Measurements from ENCODE around the gene OR2A12. TPM values are rescaled to one million over a fixed set of nuclear protein-coding genes. Genes with fewer than 3 reads are reported as not detected.

The OR2A12 gene
- total and polyA plus RNA-seq, 2 donors (not counting 3 experiments of a cell fraction or from before 2014, with no cell fraction given): not detected

DNA sequence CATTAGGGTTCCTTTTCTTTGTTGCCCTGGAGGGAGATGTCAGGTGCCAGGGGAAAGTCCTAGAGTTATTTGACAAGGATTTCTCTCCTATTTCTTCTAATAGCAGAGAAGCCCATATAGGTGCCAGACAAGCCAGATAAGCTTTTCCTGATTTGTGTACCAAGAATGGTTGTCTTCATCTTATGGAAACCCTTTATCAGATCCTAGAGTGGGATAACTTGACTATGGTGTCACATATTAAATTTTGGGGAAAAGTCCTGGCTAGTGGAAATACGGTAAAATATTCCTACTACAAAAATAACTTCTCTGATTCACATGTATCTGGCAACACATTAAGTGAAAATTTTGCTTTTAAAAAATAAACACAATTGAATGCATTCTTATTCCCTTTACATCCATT is 1.2 kb downstream of the OR2A12 start:
- no peak overlapping the region for H3K27ac ChIP-seq (ENCODE audit: insufficient read depth, low read depth, low read length)
- no peak overlapping the region for H3K9ac ChIP-seq (replicated peaks; ENCODE audit: extremely low read depth, insufficient read depth, low read length)
- no TSS peak for BruUV-seq (replicated peaks)
- H3K4me3 ChIP-seq (replicated peaks in 1 of 3; ENCODE audit: insufficient read depth in 1 of 3, low read depth in 1 of 3, low read length in 3 of 3): no peak overlapping the region
- H3K4me2 ChIP-seq (ENCODE audit: insufficient read depth, low read length): no peak overlapping the region
- dilution Hi-C loops (cut with MboI; ENCODE audit: extremely low pct_ligation_motif_present, low sequenced_read_pairs): no loop called here
- FAIRE-seq: no peak
- H4K20me1 ChIP-seq (replicated peaks; ENCODE audit: control insufficient read depth, extremely low read depth, insufficient read depth, low read length): no peaks in the 10 kb centered on the region
- no peaks in the 10 kb centered on the region for H3K9me3 ChIP-seq (replicated peaks; ENCODE audit: control insufficient read depth, insufficient read depth, low read length)
- peaks cover 0 to 2% of the 10 kb centered on the region in 2 experiments for H3K27me3 ChIP-seq (ENCODE audit: control insufficient read depth in 2 of 2, insufficient read depth in 2 of 2, low read length in 2 of 2)
- H3K79me2 ChIP-seq (ENCODE audit: control insufficient read depth, insufficient read depth, low read length): no peaks in the 10 kb centered on the region
- no peak for DNase-seq (ENCODE audit: low read depth, low spot score)
- POLR2A ChIA-PET: no interaction called here
- intact Hi-C loops (cut with micrococcal nuclease): no loop called here
- CTCF ChIA-PET: no interaction called here
- H3K4me1 ChIP-seq (ENCODE audit: control insufficient read depth, extremely low read depth, insufficient read depth, low read length): no peaks in the 10 kb centered on the region
- H3K9me1 ChIP-seq (replicated peaks; ENCODE audit: control insufficient read depth, extremely low read depth, insufficient read depth, low read length): no peaks in the 10 kb centered on the region
- TF ChIP-seq FOS (IDR thresholded peaks at IDR 0.05; ENCODE audit: borderline replicate concordance, insufficient read depth, low read length) (no peak), EZH2 (IDR thresholded peaks at IDR 0.05; ENCODE audit: borderline replicate concordance, low read depth, low read length, severe bottlenecking) (no peak), GATA2 (IDR thresholded peaks at IDR 0.05; ENCODE audit: insufficient read depth, insufficient read length, low read depth, low read length) (no peak), JUN (IDR thresholded peaks at IDR 0.05; ENCODE audit: borderline replicate concordance, insufficient read depth, insufficient read length, low read depth) (no peak), MYC (IDR thresholded peaks at IDR 0.05; ENCODE audit: low read depth, low read length) (no peak), POLR2A (IDR thresholded peaks at IDR 0.05; ENCODE audit: low read depth, low read length) (no peak), POLR2AphosphoS5 (IDR thresholded peaks at IDR 0.05; ENCODE audit: insufficient read depth, low read depth, low read length) (no peak)
- TF ChIP-seq, protein P1, sequence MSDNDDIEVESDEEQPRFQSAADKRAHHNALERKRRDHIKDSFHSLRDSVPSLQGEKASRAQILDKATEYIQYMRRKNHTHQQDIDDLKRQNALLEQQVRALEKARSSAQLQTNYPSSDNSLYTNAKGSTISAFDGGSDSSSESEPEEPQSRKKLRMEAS (IDR thresholded peaks at IDR 0.05; ENCODE audit: insufficient read depth, insufficient read length): no peak
- TF ChIP-seq, protein P2, sequence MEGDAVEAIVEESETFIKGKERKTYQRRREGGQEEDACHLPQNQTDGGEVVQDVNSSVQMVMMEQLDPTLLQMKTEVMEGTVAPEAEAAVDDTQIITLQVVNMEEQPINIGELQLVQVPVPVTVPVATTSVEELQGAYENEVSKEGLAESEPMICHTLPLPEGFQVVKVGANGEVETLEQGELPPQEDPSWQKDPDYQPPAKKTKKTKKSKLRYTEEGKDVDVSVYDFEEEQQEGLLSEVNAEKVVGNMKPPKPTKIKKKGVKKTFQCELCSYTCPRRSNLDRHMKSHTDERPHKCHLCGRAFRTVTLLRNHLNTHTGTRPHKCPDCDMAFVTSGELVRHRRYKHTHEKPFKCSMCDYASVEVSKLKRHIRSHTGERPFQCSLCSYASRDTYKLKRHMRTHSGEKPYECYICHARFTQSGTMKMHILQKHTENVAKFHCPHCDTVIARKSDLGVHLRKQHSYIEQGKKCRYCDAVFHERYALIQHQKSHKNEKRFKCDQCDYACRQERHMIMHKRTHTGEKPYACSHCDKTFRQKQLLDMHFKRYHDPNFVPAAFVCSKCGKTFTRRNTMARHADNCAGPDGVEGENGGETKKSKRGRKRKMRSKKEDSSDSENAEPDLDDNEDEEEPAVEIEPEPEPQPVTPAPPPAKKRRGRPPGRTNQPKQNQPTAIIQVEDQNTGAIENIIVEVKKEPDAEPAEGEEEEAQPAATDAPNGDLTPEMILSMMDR (IDR thresholded peaks at IDR 0.05; ENCODE audit: extremely low read depth in 1 of 2, insufficient read depth in 1 of 2, low read depth in 1 of 2, low read length in 2 of 2): no peak
- no peaks in the 10 kb centered on the region for H3K36me3 ChIP-seq (ENCODE audit: control insufficient read depth in 2 of 2, extremely low read depth in 1 of 2, insufficient read depth in 2 of 2, low read length in 2 of 2)
- no peak overlapping the region for H2AFZ ChIP-seq (ENCODE audit: low read depth, low read length)

All from endothelial cell of umbilical vein (primary cell).